VCaP (cell line): ENCODE results near the gene CHTF18.

Source experiments
- H3K27ac ChIP-seq: fragments of 450-650 bp; 2 replicates; pipeline ENCODE4 v1.5.1; 2017
- TF ChIP-seq, protein P1 (sequence below): fragments of 450-650 bp; conservative IDR thresholded peaks from 2 replicates; pipeline ENCODE4 v1.5.1; 2017; ENCODE audit warnings: mild to moderate bottlenecking, moderate library complexity

Gene CHTF18

GRCh38 chr16:754656-755055 is 33.8 kb upstream of the CHTF18 start:
- TF ChIP-seq, protein P1, sequence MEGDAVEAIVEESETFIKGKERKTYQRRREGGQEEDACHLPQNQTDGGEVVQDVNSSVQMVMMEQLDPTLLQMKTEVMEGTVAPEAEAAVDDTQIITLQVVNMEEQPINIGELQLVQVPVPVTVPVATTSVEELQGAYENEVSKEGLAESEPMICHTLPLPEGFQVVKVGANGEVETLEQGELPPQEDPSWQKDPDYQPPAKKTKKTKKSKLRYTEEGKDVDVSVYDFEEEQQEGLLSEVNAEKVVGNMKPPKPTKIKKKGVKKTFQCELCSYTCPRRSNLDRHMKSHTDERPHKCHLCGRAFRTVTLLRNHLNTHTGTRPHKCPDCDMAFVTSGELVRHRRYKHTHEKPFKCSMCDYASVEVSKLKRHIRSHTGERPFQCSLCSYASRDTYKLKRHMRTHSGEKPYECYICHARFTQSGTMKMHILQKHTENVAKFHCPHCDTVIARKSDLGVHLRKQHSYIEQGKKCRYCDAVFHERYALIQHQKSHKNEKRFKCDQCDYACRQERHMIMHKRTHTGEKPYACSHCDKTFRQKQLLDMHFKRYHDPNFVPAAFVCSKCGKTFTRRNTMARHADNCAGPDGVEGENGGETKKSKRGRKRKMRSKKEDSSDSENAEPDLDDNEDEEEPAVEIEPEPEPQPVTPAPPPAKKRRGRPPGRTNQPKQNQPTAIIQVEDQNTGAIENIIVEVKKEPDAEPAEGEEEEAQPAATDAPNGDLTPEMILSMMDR, result no peak
- H3K27ac ChIP-seq, result no peak overlapping the region

- H3K27ac ChIP-seq, result no peak overlapping the region
- TF ChIP-seq, protein P1, result no peak
Measured at GRCh38 chr16:756428-756827, 32.0 kb upstream of the CHTF18 start.

- TF ChIP-seq, protein P1, result no peak
- H3K27ac ChIP-seq, result no peak overlapping the region
Measured at GRCh38 chr16:759110-759910, 29.1 kb upstream of the CHTF18 start.

DNA sequence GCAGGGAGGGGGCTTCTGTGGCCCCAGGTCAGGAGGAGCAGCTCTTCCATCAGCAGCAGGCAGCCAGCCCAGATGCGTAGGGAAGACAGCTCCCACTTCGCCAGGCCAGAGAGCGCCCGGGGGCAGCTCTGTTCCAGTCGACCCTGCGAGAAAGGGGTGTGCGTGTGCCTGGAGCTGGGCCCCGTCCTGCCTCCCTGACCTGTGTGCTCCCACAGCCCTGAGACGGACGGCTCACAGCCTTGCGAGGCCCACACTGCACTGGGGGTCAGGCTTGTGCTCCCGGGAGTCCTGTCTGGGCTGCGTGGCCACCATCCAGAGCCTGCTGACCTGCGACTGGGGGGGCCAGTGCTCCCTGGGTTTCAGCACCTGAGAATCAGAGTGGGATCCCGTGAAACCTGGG is 28.4 kb upstream of the CHTF18 start:
- TF ChIP-seq, protein P1, result no peak
- no peak overlapping the region for H3K27ac ChIP-seq

GRCh38 chr16:760545-761343 is 27.7 kb upstream of the CHTF18 start, which contains the start of gene MSLN:
TSS of gene MSLN (plus strand) at chr16:760734. CDS start at chr16:762681, 1,947 bp downstream.
- TF ChIP-seq, protein P1, result no peak
- no peak within 1 kb of the TSS for H3K27ac ChIP-seq

DNA sequence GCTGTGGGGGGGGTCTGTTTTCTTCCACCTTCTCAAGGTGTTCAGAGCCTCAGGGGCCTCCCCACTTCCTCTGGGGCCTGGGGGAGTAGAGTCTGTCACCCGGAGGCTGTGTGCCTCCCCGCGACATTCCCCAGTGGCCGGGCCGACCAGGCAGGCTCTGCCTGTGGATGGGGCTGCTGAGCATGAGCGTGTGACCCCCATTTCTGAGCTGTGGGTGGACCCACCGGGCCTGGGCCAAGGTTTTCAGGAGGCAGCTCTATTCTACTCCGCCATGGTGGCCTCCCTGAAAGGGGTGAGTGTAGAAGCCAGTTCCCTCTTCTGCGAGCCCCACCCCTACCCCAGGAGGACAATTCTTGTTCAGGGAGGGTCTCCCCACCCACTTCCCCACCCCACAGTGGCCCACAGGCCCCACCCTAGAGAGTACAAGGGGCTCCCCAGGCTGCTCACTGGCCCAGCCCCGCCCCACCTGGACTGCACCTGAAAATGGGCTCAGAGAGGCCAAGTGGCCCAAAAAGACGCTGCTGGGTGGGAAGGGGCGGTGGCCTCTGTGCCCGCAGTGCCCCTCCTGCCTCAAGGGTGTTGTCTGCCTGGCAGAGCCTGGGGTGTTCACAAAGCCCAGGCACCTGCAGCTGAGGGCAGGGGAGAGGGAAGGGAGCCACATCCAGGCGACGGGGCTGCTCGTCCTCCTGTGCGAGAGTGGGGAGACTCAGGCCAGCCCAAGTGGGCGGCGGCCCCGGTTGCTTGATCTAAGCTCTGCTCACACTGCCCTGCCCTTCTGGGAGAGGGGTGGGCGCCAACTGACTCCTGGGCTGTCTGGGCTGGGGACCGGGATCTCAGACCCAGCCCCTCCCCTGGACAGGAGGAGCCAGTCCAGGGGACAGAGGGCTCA is 26.6 kb upstream of the CHTF18 start:
- H3K27ac ChIP-seq, result no peak overlapping the region

More for the DNA sequence above, 26.6 kb upstream of the CHTF18 start:
- TF ChIP-seq, protein P1, result no peak
